ENCODE data around the gene SFN.

Gene SFN

DNA sequence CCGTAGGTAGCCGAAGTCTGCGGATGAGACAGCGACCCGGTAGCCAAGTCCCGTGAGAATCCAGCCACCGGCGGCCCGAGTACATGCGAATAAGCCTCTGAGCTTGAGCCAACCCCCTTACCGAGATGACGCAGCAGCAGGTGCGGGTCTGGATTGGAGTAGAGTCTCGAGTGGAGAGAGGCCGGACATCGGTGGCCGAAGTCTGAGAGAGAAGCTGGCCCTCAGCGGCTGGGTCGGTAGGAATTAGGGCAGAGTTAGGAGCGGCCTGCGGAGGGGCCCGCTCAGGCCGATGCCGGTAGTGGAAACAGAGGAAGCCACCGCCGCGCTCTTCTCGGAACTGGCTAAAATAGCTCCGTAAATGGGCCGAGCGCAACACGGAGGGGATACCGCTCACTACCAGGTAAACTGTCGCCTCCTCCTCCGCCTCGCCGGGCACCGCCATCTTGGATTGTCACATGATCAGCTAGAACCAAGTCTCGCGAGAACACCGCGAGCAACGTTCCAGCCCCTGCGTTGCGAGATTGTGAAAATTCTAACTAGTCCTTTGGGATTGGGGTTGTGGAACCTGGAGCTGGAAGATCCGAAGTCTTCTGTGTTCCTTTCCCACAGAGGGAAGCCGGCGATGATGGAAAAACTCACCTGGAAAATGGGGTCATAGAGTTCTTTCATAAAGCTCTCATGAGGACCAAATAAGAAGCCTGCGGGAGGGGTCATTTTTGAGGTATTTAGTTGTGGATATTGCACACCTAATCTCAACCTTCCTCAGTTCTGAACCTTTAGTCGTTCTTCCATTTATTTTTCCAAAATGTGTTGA, 37.3 kb downstream of the SFN start, which contains the start of gene GPATCH3:
Gene GPATCH3, minus strand, starts transcription at position 467 of the 814 bp plus-strand sequence. Its CDS starts 25 bp downstream, at position 442.
- Histone ChIP-seq H3K9me3 (ENCODE audit: insufficient read depth, low read depth, low read length) (no peaks in the 10 kb centered on the region), H3F3A (ENCODE audit: low read depth) (no peaks in the 10 kb centered on the region), H4K20me1 (ENCODE audit: insufficient read depth, low read length, poor library complexity, severe bottlenecking) (no peaks in the 10 kb centered on the region), H3K4me1 (ENCODE audit: insufficient read depth, low read length, poor library complexity, severe bottlenecking) (peaks cover 16% of the 10 kb centered on the region), H2AFZ (ENCODE audit: low read length) (peak within 1 kb of the TSS; percentile 100), H3K4me2 (ENCODE audit: low read depth, low read length, poor library complexity, severe bottlenecking) (peak within 1 kb of the TSS; percentile 83), H3K36me3 (ENCODE audit: insufficient read depth, low read length) (no peaks in the 10 kb centered on the region; the same call in 1 of the 2 replicates), H3K79me2 (ENCODE audit: insufficient read depth, low read length) (peaks cover 30% of the 10 kb centered on the region), H3K9me2 (replicated peaks; ENCODE audit: low read depth, low read length) (no peaks in the 10 kb centered on the region), H3K4me3 (ENCODE audit: low read length, poor library complexity, severe bottlenecking) (peak within 1 kb of the TSS; percentile 99), H3K9ac (ENCODE audit: low read depth, low read length, poor library complexity, severe bottlenecking) (peak within 1 kb of the TSS; percentile 91), H3K27me3 (ENCODE audit: insufficient read depth, low read length, poor library complexity, severe bottlenecking) (no peaks in the 10 kb centered on the region)
- TF ChIP-seq CTCF (conservative IDR thresholded peaks at IDR 0.05; ENCODE audit: low read length): no peak
- no peak for TF ChIP-seq EZH2phosphoT487 (IDR thresholded peaks at IDR 0.05; ENCODE audit: borderline replicate concordance)

DNA sequence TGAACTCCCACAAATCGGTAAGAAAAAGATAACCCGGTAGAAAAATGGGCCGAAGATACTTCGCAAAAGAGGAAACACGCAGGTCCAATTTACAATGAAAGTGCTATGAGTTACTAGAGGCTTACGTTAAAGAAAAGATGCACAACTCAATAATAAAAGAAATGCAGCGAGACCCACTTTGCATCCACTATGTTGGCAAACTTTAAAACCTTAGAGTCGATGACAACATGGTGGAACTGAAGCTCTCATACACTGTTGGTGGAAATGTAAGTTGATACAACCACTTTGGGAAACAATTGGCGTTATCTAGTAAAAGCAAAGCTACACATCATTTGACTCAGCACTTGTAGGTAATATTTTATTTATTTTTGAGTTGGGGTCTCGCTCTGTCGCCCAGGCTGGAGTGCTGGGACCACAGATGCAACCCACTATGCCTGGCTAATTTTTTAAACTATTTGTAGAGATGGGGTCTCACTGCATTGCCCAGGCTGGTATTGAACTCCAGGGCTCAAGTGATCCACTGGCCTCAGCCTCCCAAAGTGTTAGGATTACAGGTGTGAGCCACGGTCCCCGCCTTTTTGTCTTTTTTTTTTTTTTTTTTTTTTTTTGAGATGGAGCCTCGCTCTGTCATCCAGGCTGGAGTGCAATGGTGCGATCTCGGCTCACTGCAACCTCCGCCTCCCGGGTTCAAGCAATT, 38.0 kb downstream of the SFN start:
- H3K9ac ChIP-seq (ENCODE audit: low read depth, low read length, poor library complexity, severe bottlenecking): peak overlapping the region; percentile 91
- no peaks in the 10 kb centered on the region for H3K27me3 ChIP-seq (ENCODE audit: insufficient read depth, low read length, poor library complexity, severe bottlenecking)
- H4K20me1 ChIP-seq (ENCODE audit: insufficient read depth, low read length, poor library complexity, severe bottlenecking): no peaks in the 10 kb centered on the region
- peak overlapping the region; percentile 99 for H3K4me3 ChIP-seq (ENCODE audit: low read length, poor library complexity, severe bottlenecking)
- H3K4me2 ChIP-seq (ENCODE audit: low read depth, low read length, poor library complexity, severe bottlenecking): peak overlapping the region; percentile 83
- TF ChIP-seq CTCF (conservative IDR thresholded peaks at IDR 0.05; ENCODE audit: low read length) (no peak), EZH2phosphoT487 (IDR thresholded peaks at IDR 0.05; ENCODE audit: borderline replicate concordance) (no peak)
- H3K9me3 ChIP-seq (ENCODE audit: insufficient read depth, low read depth, low read length): no peaks in the 10 kb centered on the region
- no peaks in the 10 kb centered on the region for H3F3A ChIP-seq (ENCODE audit: low read depth)
- peaks cover 30% of the 10 kb centered on the region for H3K79me2 ChIP-seq (ENCODE audit: insufficient read depth, low read length)
- peak overlapping the region; percentile 100 for H2AFZ ChIP-seq (ENCODE audit: low read length)
- peaks cover 16% of the 10 kb centered on the region for H3K4me1 ChIP-seq (ENCODE audit: insufficient read depth, low read length, poor library complexity, severe bottlenecking)
- H3K36me3 ChIP-seq (ENCODE audit: insufficient read depth, low read length): no peaks in the 10 kb centered on the region; the same call in 1 of the 2 replicates
- no peaks in the 10 kb centered on the region for H3K9me2 ChIP-seq (replicated peaks; ENCODE audit: low read depth, low read length)

GRCh38 chr1:26907071-26907917, 44.3 kb downstream of the SFN start:
- no peak for TF ChIP-seq EZH2phosphoT487 (IDR thresholded peaks at IDR 0.05; ENCODE audit: borderline replicate concordance)
- no peak for TF ChIP-seq CTCF (conservative IDR thresholded peaks at IDR 0.05; ENCODE audit: low read length)
- no peaks in the 10 kb centered on the region for H3F3A ChIP-seq (ENCODE audit: low read depth)
- no peak overlapping the region for H3K4me2 ChIP-seq (ENCODE audit: low read depth, low read length, poor library complexity, severe bottlenecking)
- no peaks in the 10 kb centered on the region for H3K9me3 ChIP-seq (ENCODE audit: insufficient read depth, low read depth, low read length)
- H3K9ac ChIP-seq (ENCODE audit: low read depth, low read length, poor library complexity, severe bottlenecking): no peak overlapping the region
- no peak overlapping the region for H3K4me3 ChIP-seq (ENCODE audit: low read length, poor library complexity, severe bottlenecking)
- H3K4me1 ChIP-seq (ENCODE audit: insufficient read depth, low read length, poor library complexity, severe bottlenecking): no peaks in the 10 kb centered on the region
- H3K27me3 ChIP-seq (ENCODE audit: insufficient read depth, low read length, poor library complexity, severe bottlenecking): no peaks in the 10 kb centered on the region
- no peak overlapping the region for H2AFZ ChIP-seq (ENCODE audit: low read length)
- H3K9me2 ChIP-seq (replicated peaks; ENCODE audit: low read depth, low read length): no peaks in the 10 kb centered on the region
- H3K36me3 ChIP-seq (ENCODE audit: insufficient read depth, low read length): no peaks in the 10 kb centered on the region
- H4K20me1 ChIP-seq (ENCODE audit: insufficient read depth, low read length, poor library complexity, severe bottlenecking): no peaks in the 10 kb centered on the region
- H3K79me2 ChIP-seq (ENCODE audit: insufficient read depth, low read length): no peaks in the 10 kb centered on the region

Measured in Loucy (cell line).